ENCODE measurements around the gene PRRC2B.

DNA sequence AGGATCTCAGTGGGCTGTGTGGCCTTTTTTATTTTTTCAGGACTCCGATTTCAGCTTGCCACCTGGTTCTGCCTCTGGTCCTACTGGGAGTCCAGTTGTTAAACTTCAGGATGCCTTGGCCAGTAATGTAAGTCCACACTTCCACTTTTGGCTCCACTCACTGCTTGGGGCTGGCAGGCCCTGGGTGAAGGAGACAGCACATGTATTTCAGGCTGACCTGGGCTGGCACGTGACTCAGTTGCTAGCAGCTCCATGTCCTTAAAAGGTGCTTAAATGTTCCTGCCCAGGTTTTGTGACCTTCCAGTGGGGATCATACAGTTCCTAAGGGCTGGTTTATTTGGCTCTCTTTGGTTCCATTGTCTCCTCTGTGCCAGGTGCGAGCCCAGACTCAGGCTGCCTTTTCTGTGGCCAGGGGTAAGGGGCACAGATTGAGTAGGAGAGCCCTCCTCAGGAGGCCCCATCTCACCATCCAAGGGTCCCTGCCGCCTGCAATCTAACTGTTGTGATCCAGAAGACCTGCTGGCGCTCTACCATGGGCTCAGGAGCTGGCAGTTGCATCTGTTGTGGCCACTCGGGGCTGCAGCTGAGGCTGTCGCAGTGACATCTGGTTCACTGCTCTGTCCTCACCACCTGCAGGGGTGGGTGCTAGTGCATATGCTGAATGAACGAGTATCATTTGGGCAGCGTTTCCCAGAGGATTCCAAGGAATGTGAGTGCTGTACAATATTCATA is 89.6 kb downstream of the PRRC2B start:
- no peak for TF ChIP-seq POLR2A (IDR thresholded peaks at IDR 0.05)
- TF ChIP-seq CTCF (IDR thresholded peaks at IDR 0.05), result no peak

Data from testis (tissue), 2 donors.